PFSK-1 (cell line): ENCODE data around the gene AVPR1A.

Experiments
- POLR2AphosphoS5 ChIP-seq: IDR thresholded peaks from 2 replicates; pipeline ENCODE4 v1.6.1; 2012; ENCODE audit warnings: low read depth, mild to moderate bottlenecking, control low read depth, low read length, moderate library complexity
- TAF1 ChIP-seq: IDR thresholded peaks from 2 replicates; pipeline ENCODE4 v1.6.1; 2012; ENCODE audit warnings: low read length, control low read depth, borderline replicate concordance; ENCODE audit not compliant: insufficient read depth

- TF ChIP-seq TAF1 (no peak), POLR2AphosphoS5 (no peak)
Measured at GRCh38 chr12:63098851-63099250, 52.1 kb downstream of the AVPR1A start.
